ENCODE data around the gene ZFR2.

DNA sequence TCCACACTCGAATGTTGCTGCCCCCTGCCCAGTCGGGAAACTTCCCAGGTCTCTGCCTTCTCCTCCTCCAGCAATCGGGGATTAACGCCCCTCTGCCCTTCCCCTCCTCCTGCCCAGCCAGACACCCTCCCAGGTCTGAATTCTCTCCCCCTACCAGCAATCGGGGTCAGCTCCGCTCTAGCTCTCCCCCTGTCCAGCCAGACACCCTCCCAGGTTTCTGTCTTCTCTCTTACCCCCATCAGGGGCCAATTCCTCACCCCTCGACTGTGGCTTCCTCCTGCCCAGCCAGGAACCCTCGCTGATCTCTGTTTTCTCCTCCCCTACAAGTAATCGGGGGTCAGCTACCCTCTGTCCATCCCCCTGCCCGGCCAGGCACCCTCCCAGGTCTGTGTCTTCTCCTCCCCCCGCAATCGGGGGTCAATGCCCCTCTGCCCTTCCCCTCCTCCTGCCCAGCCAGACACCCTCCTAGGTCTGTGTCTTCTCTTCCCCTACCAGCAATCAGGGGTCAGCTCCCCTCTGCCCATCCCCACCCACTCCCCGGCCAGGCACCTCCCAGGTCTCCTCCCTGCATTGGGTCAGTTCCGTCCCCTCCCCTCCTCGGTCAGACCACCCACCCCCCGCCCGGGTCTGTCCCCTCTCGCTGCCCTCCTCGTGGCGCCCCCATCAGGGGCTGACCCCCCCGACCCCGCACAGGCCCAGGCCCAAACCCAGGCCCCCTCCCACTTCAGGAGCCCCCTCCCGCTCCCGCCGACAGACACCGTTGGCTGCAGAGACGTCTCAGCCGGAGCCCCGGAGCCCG, 668 bp downstream of the ZFR2 start:
- no peak for TF ChIP-seq POLR2A (IDR thresholded peaks at IDR 0.05; ENCODE audit: low read depth, low read length)
- TF ChIP-seq PAX5 (IDR thresholded peaks at IDR 0.05; ENCODE audit: insufficient read depth, low read length, severe bottlenecking): no peak
